ENCODE measurements around the gene PELO. TPM values are rescaled to one million over a fixed set of nuclear protein-coding genes. Genes with fewer than 3 reads are reported as not detected.

PELO gene
- total and polyA plus RNA-seq, 9 of the 15 experiments (the other 6 are each of a cell fraction or from before 2014, with no cell fraction given) = 5.8 to 14.6 (median 9.6) TPM

DNA sequence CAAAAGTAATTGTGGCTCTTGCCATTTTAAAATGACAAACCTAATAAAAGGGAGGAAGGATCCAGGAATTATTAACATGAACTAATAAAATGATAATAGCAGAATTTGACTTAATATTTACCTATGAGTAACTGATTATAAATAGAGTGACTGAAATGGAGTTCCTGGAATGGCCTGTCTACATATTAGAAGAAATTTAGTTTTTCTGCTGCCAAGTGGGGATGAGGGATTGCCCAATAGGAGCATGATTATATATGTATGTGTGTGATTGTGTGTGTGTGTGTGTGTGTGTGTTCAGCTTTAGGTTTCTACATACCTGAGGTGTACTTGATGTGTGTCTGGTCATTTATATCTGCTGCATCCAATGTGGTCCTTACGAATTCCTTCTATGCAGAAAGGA, 36.6 kb upstream of the PELO start:
- intact Hi-C loops (cut with micrococcal nuclease) = no loop called here
- in situ Hi-C loops (cut with MboI) = no loop called here
- DNase-seq (ENCODE audit: extremely low read depth in 1 of 4, low spot score in 3 of 4) (no peak), FAIRE-seq (no peak), ATAC-seq (no peak)
- no peaks in the 10 kb centered on the region; a peak in 1 of 5 replicates for H3K27me3 ChIP-seq (ENCODE audit: control insufficient read depth in 2 of 2, insufficient read depth in 2 of 2, low read length in 2 of 2)
- H3K4me3 ChIP-seq = no peak overlapping the region
- H3K4me2 ChIP-seq (ENCODE audit: insufficient read depth, low read length) = no peak overlapping the region
- H3K9ac ChIP-seq (ENCODE audit: insufficient read depth in 1 of 2, low read depth in 2 of 2, low read length in 2 of 2) = no peak overlapping the region
- H3K9me1 ChIP-seq (ENCODE audit: control insufficient read depth, insufficient read depth, low read length) = no peaks in the 10 kb centered on the region
- TF ChIP-seq CHD7 (IDR thresholded peaks at IDR 0.05; ENCODE audit: low read depth, low read length) (no peak), ZNF668 (CRISPR knock-in tag; IDR thresholded peaks at IDR 0.05) (no peak), NCOA2 (IDR thresholded peaks at IDR 0.05; ENCODE audit: partially characterized antibody in 2 of 2) (no peak), STAT5B (CRISPR knock-in tag; IDR thresholded peaks at IDR 0.05) (no peak), ZNF766 (CRISPR knock-in tag; conservative IDR thresholded peaks at IDR 0.05) (no peak)
- H3K27ac ChIP-seq (ENCODE audit: extremely low read depth, low read depth, low read length) = no peak overlapping the region
- no peaks in the 10 kb centered on the region for H3K79me2 ChIP-seq (ENCODE audit: control insufficient read depth, insufficient read depth, low read length)
- no peak overlapping the region for H2AFZ ChIP-seq (ENCODE audit: low read depth, low read length)
- no TSS peak for BruUV-seq (replicated peaks)
- no peaks in the 10 kb centered on the region for H3K4me1 ChIP-seq (replicated peaks in 1 of 2; ENCODE audit: control insufficient read depth in 2 of 2, insufficient read depth in 2 of 2, low read length in 2 of 2)
- POLR2A ChIA-PET = interaction anchor here (0.6 kb wide), 1 partner anchor 31 kb away, joined by 3 read pairs; no protein-coding TSS in a partner anchor
- no peaks in the 10 kb centered on the region for H3K36me3 ChIP-seq (ENCODE audit: control insufficient read depth, insufficient read depth, low read length)
- CTCF ChIA-PET (ENCODE audit: low intra/inter-chr PET ratio) = no interaction called here
- WGBS (ENCODE audit: insufficient coverage, low coverage, missing lambda C conversion rate) = 0% methylated on average over 1 of the region's 1 CpG
- H4K20me1 ChIP-seq (replicated peaks; ENCODE audit: control insufficient read depth, insufficient read depth, low read length) = no peaks in the 10 kb centered on the region
- H3K9me3 ChIP-seq (replicated peaks; ENCODE audit: control insufficient read depth, insufficient read depth, low read depth, low read length) = no peaks in the 10 kb centered on the region
